Neuronal stem cell (in vitro differentiated cells): ENCODE measurements around the gene HSFX4.
A peak's percentile ranks its signal among the peaks of the same experiment; 100 is the strongest.

Source experiments
- DNase-seq: peaks from one replicate; pipeline ENCODE4 v3.0.0-alpha.2; 2013; ENCODE audit warnings: low spot score
- H2AFZ ChIP-seq: one replicate; pipeline ENCODE4 v1.6.1; 2013; ENCODE audit warnings: mild to moderate bottlenecking, low read length, inconsistent platforms
- H2AK5ac ChIP-seq: 2 replicates; pipeline ENCODE4 v1.6.1; 2013; ENCODE audit warnings: low read depth, mild to moderate bottlenecking, inconsistent platforms, low read length, moderate library complexity, mixed read lengths
- H2BK120ac ChIP-seq: 2 replicates; pipeline ENCODE4 v1.6.1; 2013; ENCODE audit warnings: low read depth, mild to moderate bottlenecking, inconsistent platforms, low read length, moderate library complexity, mixed read lengths
- H2BK12ac ChIP-seq: one replicate; pipeline ENCODE4 v1.6.1; 2013; ENCODE audit warnings: low read length, inconsistent platforms
- H2BK15ac ChIP-seq: 2 replicates; pipeline ENCODE4 v1.6.1; 2013; ENCODE audit warnings: mild to moderate bottlenecking, low read length, inconsistent platforms, mixed read lengths
- H2BK5ac ChIP-seq: one replicate; pipeline ENCODE4 v1.6.1; 2013; ENCODE audit warnings: inconsistent platforms, mild to moderate bottlenecking, low read length, moderate library complexity
- H3K14ac ChIP-seq: one replicate; pipeline ENCODE4 v1.6.1; 2013; ENCODE audit warnings: low read length, inconsistent platforms
- H3K18ac ChIP-seq: 2 replicates; pipeline ENCODE4 v1.6.1; 2013; ENCODE audit warnings: low read length, inconsistent platforms
- H3K23ac ChIP-seq: 2 replicates; pipeline ENCODE4 v1.6.1; 2013; ENCODE audit warnings: low read depth, mild to moderate bottlenecking, mixed read lengths, low read length, inconsistent platforms; ENCODE audit not compliant: poor library complexity
- H3K27ac ChIP-seq: replicated peaks from 3 replicates; pipeline ENCODE4 v1.5.1; 2013; ENCODE audit warnings: low read length, inconsistent platforms
- H3K27me3 ChIP-seq, 3 experiments: 2 replicates each; pipeline ENCODE4 v1.6.1; 2013; ENCODE audit warnings: low read length in 3 of 3, mild to moderate bottlenecking in 2 of 3, inconsistent platforms in 1 of 3, low read depth in 1 of 3, mixed read lengths in 1 of 3, moderate library complexity in 1 of 3; ENCODE audit not compliant: control insufficient read depth in 3 of 3, insufficient read depth in 3 of 3
- H3K36me3 ChIP-seq, 2 donors: replicated peaks in 1 of 2; 2 replicates each; pipeline ENCODE4 v1.6.1; 2013; ENCODE audit warnings: low read length in 2 of 2; ENCODE audit not compliant: control insufficient read depth in 2 of 2, insufficient read depth in 2 of 2
- H3K4ac ChIP-seq: 2 replicates; pipeline ENCODE4 v1.6.1; 2013; ENCODE audit warnings: inconsistent platforms, mild to moderate bottlenecking, low read length, moderate library complexity
- H3K4me1 ChIP-seq, 2 donors: 1 replicate in 1 of 2; 2 replicates in 1 of 2; pipeline ENCODE4 v1.6.1; 2013; ENCODE audit warnings: low read length in 2 of 2, low read depth in 1 of 2; ENCODE audit not compliant: control insufficient read depth in 2 of 2, insufficient read depth in 1 of 2
- H3K4me2 ChIP-seq: one replicate; pipeline ENCODE4 v1.6.1; 2013; ENCODE audit warnings: mild to moderate bottlenecking, low read length, inconsistent platforms; ENCODE audit not compliant: insufficient read depth, poor library complexity, severe bottlenecking
- H3K4me3 ChIP-seq, 2 donors: 2 replicates each; pipeline ENCODE4 v1.5.1; 2013; ENCODE audit warnings: low read length in 2 of 2, mild to moderate bottlenecking in 2 of 2, inconsistent platforms in 1 of 2, moderate library complexity in 1 of 2
- H3K79me1 ChIP-seq: one replicate; pipeline ENCODE4 v1.6.1; 2013; ENCODE audit warnings: low read depth, mild to moderate bottlenecking, inconsistent platforms, low read length, moderate library complexity
- H3K9ac ChIP-seq: one replicate; pipeline ENCODE4 v1.6.1; 2013; ENCODE audit warnings: mild to moderate bottlenecking, low read depth, low read length, inconsistent platforms; ENCODE audit not compliant: poor library complexity
- H3K9me3 ChIP-seq, 2 donors: replicated peaks in 1 of 2; 2 replicates each; pipeline versions ENCODE3 to v1.6.1; 2013; ENCODE audit warnings: low read length in 2 of 2, mild to moderate bottlenecking in 2 of 2, inconsistent platforms in 1 of 2, low read depth in 1 of 2, mixed read lengths in 1 of 2, moderate library complexity in 1 of 2; ENCODE audit not compliant: control insufficient read depth in 2 of 2, insufficient read depth in 1 of 2
- H4K8ac ChIP-seq: one replicate; pipeline ENCODE4 v1.6.1; 2013; ENCODE audit warnings: low read depth, mild to moderate bottlenecking, inconsistent platforms, low read length, moderate library complexity
- H4K91ac ChIP-seq: one replicate; pipeline ENCODE4 v1.6.1; 2013; ENCODE audit warnings: low read length, low read depth, mild to moderate bottlenecking, inconsistent platforms; ENCODE audit not compliant: poor library complexity
- WGBS, 2 donors: extraction: QIAGEN DNeasy Blood & Tissue Kit; methylation state at CpG; one replicate each; pipeline ENCODE4 v1.1.7; 2013; ENCODE audit warnings: missing lambda C conversion rate in 2 of 2, mixed read lengths in 1 of 2; ENCODE audit not compliant: insufficient read length in 2 of 2, insufficient replicate concordance in 1 of 2; ENCODE audit errors: extremely low coverage in 2 of 2; 5-methylcytosine and 5-hydroxymethylcytosine counted together

HSFX4 gene

DNA sequence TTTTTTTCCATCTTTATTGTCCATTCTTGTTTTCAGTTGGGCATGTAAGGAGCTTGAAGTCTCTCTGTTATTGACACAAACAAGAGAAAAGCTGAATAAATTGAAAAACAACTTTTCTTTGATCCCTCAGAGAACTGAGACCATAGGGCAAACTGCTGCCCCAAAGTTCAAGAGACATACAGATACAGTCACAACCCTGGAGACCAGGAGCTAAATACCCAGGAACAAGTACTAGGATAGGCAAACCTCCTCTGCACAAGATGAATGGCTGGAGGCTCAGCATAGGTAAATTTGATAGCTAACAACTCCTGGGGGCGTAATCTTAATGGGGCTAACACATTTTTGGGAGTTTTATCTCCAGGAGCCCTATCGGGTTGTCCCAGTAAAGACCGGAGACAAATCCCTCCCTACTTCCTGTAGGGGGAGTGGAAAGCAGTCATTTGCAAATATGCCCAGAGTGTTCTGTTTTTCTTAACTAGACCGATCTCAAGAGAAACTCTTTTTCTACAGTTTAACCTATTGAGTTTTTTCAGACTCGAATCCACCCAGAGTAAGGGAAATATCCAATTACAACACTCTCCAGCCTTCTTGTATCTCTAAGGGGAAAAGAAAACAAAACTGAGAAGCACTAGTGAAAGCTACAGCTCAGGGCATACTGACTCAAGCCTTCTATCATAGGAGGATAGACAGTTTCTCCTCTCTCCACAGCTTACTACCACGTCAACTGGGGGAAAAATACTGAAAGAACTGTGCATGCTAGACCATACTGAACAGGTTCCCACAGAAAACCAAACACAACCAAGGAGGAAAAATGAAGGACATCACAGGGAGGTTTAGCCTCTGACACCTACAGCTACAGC, 25.3 kb upstream of the HSFX4 start:
- no peak for DNase-seq
- Histone ChIP-seq H2BK5ac (no peak overlapping the region), H3K27me3 (no peaks in the 10 kb centered on the region), H3K36me3 (no peaks in the 10 kb centered on the region), H2BK12ac (no peak overlapping the region), H2AK5ac (no peak overlapping the region), H3K4me1 (no peaks in the 10 kb centered on the region), H3K4ac (no peak overlapping the region), H2BK15ac (no peak overlapping the region), H2AFZ (peak overlapping the region; percentile 52), H3K4me2 (no peak overlapping the region), H4K8ac (no peak overlapping the region), H3K27ac (no peak overlapping the region), H3K9ac (no peak overlapping the region), H3K4me3 (no peak overlapping the region), H3K23ac (no peak overlapping the region), H4K91ac (no peak overlapping the region), H3K9me3 (no peaks in the 10 kb centered on the region), H2BK120ac (no peak overlapping the region), H3K14ac (no peak overlapping the region), H3K18ac (no peak overlapping the region), H3K79me1 (no peaks in the 10 kb centered on the region)
- WGBS, 2 donors: no CpG with 5 or more reads among the region's 6 CpGs

DNA sequence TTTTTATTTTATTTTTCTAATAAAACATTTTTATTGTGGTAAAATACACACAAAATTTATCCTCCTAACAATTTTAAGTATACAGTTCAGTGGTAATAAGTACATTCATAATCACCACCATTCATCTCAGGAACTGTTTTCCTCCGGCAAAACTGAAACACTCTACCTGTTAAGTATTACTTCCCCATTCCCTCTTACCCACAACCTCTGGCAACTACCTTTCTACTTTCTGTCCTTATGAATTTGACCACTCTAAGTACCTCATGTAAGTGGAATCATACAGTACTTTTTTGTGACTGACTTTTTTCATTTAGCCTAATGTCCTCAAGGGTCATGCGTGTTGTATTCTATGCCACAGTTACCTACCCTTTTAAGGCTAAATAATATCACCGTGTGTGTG, 21.1 kb upstream of the HSFX4 start:
- Histone ChIP-seq H3K27me3 (no peaks in the 10 kb centered on the region), H4K91ac (no peak overlapping the region), H4K8ac (no peak overlapping the region), H3K9ac (no peak overlapping the region), H3K14ac (no peak overlapping the region), H2AK5ac (no peak overlapping the region), H3K79me1 (no peaks in the 10 kb centered on the region), H2AFZ (no peak overlapping the region), H3K18ac (no peak overlapping the region), H2BK15ac (no peak overlapping the region), H3K4me1 (no peaks in the 10 kb centered on the region), H3K4ac (no peak overlapping the region), H2BK12ac (no peak overlapping the region), H3K27ac (no peak overlapping the region), H3K36me3 (no peaks in the 10 kb centered on the region), H3K4me3 (no peak overlapping the region), H2BK120ac (no peak overlapping the region), H3K9me3 (no peaks in the 10 kb centered on the region), H3K4me2 (no peak overlapping the region), H2BK5ac (no peak overlapping the region), H3K23ac (no peak overlapping the region)
- no CpG with 5 or more reads among the region's 3 CpGs for WGBS, 2 donors
- DNase-seq: no peak

DNA sequence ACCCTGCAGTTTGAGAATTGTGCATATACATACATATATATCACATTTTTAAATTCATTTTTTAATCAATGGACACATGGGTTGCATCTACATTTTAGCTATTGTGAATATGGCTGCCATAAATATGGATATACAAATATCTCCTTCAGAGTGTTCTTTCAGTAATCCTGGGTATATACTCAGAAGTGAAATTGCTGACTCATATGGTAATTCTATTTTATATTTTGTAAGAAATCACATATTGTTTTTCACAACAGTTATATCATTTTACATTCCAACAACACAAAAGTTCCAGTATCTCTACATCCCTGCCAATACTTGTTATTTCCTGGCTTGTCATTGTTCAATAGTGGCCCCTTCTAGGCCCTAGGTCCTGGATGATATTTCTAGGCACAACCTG, 20.6 kb upstream of the HSFX4 start:
- no peak overlapping the region for H3K14ac ChIP-seq
- H4K8ac ChIP-seq: no peak overlapping the region
- no peak overlapping the region for H2AK5ac ChIP-seq
- no peak for DNase-seq
- H4K91ac ChIP-seq: no peak overlapping the region
- no peaks in the 10 kb centered on the region for H3K27me3 ChIP-seq
- no peaks in the 10 kb centered on the region for H3K36me3 ChIP-seq
- no peak overlapping the region for H2BK5ac ChIP-seq
- H3K27ac ChIP-seq: no peak overlapping the region
- H3K4me3 ChIP-seq: no peak overlapping the region
- H3K79me1 ChIP-seq: no peaks in the 10 kb centered on the region
- no peak overlapping the region for H3K4ac ChIP-seq
- no peak overlapping the region for H2BK120ac ChIP-seq
- no peak overlapping the region for H3K9ac ChIP-seq
- H2AFZ ChIP-seq: no peak overlapping the region
- no peak overlapping the region for H3K4me2 ChIP-seq
- H2BK15ac ChIP-seq: no peak overlapping the region
- H2BK12ac ChIP-seq: no peak overlapping the region
- H3K23ac ChIP-seq: no peak overlapping the region
- H3K4me1 ChIP-seq: no peaks in the 10 kb centered on the region
- H3K9me3 ChIP-seq: no peaks in the 10 kb centered on the region
- no peak overlapping the region for H3K18ac ChIP-seq

DNA sequence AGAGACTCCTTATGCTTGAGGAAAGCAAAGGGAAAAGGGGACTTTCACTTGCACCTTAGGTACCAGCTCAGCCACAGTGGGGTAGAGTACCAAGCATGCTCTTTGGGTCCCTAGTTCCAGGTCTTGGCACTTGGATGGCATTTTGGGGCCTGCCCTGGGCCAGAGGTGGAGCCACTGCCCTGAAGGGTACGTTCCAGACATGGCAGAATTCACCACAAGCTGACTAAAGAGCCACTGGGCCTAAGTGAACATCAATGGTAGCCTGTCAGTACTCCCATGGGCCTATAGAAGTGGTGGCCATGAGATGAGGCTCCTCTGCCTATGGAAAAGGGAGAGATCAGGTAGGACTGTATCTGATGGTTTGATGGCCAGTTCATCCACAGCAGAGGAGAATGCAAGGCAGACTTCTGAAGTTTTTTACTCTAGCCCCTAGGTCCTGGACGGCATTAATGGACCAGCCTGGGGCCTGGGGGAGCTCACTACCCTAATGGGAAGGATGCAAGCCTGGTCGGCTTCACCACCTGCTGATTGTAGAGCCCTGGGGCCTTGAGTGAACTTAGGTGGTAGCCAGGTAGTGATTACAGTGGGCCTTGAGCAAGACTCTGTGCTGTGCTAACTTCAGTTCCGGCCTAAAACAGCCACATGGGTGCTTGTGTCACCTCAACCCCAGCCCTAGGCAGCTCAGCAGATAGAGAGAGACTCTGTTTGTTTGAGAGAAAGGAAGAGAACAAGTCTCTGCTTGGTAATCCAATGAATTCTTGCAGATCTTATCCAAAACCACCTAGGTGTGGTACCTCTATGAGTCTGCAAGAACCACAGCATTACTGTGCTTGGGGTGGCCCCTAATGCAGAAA, 19.8 kb upstream of the HSFX4 start:
- no CpG with 5 or more reads among the region's 4 CpGs for WGBS, 2 donors
- H3K14ac ChIP-seq: no peak overlapping the region
- no peak overlapping the region for H2BK5ac ChIP-seq
- no peaks in the 10 kb centered on the region for H3K79me1 ChIP-seq
- no peak for DNase-seq
- no peak overlapping the region for H3K4me2 ChIP-seq
- no peaks in the 10 kb centered on the region for H3K36me3 ChIP-seq
- H2BK120ac ChIP-seq: no peak overlapping the region
- no peak overlapping the region for H3K4ac ChIP-seq
- no peak overlapping the region for H3K18ac ChIP-seq
- H2BK15ac ChIP-seq: no peak overlapping the region
- H2AK5ac ChIP-seq: no peak overlapping the region
- H3K23ac ChIP-seq: no peak overlapping the region
- no peak overlapping the region for H4K8ac ChIP-seq
- no peaks in the 10 kb centered on the region for H3K27me3 ChIP-seq
- H2AFZ ChIP-seq: no peak overlapping the region
- no peak overlapping the region for H3K9ac ChIP-seq
- no peaks in the 10 kb centered on the region for H3K9me3 ChIP-seq
- H2BK12ac ChIP-seq: no peak overlapping the region
- no peaks in the 10 kb centered on the region for H3K4me1 ChIP-seq
- H3K4me3 ChIP-seq: no peak overlapping the region
- no peak overlapping the region for H3K27ac ChIP-seq
- H4K91ac ChIP-seq: no peak overlapping the region
